Stimulated activated naive CD8-positive, alpha-beta T cell treated with anti-CD3 and anti-CD28 coated beads, Interleukin-15, amount 100 ng/mL, for 72 hours (primary cell): ENCODE data around the gene RHBG.

Source experiments
- ATAC-seq: fragments of 150-1000 bp; cut with Tn5 transposase; 2 replicates; pipeline ENCODE4 v1.10.0; 2021; ENCODE audit warnings: mild to moderate bottlenecking, moderate library complexity
- DNase-seq, 2 donors: peaks; one replicate each; pipeline ENCODE4 v3.0.0; 2021 to 2022
- H3K27ac Mint-ChIP-seq, 2 donors: one replicate each; pipeline ENCODE4 v1.8.0; 2022; ENCODE audit warnings: mild to moderate bottlenecking in 2 of 2, mixed read lengths in 2 of 2, moderate library complexity in 2 of 2
- H3K27me3 Mint-ChIP-seq: one replicate; pipeline ENCODE4 v1.8.0; 2022; ENCODE audit warnings: mixed read lengths
- H3K4me1 Mint-ChIP-seq: one replicate; pipeline ENCODE4 v1.8.0; 2022; ENCODE audit warnings: mild to moderate bottlenecking, mixed read lengths
- H3K4me3 Mint-ChIP-seq, 2 donors: one replicate each; pipeline ENCODE4 v1.8.0; 2022; ENCODE audit warnings: mild to moderate bottlenecking in 2 of 2, mixed read lengths in 2 of 2, moderate library complexity in 1 of 2
- H3K9me3 Mint-ChIP-seq, 2 donors: one replicate each; pipeline ENCODE4 v1.8.0; 2022; ENCODE audit warnings: mixed read lengths in 2 of 2

Gene RHBG

DNA sequence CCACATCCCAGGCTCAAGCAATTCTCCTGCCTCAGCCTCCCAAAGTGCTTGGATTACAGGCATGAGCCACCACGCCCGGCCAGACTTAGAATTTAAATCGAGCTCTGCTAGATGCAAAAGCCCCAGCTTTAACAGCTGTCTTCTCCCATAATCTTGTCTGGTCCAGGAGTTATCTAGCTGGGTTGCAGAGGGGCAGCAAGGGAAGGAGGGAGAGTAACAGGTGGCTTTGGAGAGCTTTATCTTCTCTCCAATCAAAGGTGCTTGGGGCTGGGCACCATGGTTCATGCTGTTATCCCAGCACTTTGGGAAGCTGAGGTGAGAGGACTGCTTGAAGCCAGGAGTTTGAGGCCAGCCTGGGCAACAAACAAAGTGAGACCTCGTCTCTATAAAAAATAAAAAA is 3.9 kb downstream of the RHBG start:
- H3K4me1 Mint-ChIP-seq: peaks cover 8% of the 10 kb centered on the region
- no peak overlapping the region for H3K4me3 Mint-ChIP-seq
- ATAC-seq: no peak
- H3K27ac Mint-ChIP-seq: no peak overlapping the region
- H3K9me3 Mint-ChIP-seq: no peaks in the 10 kb centered on the region
- DNase-seq: no peak
- peaks cover 73% of the 10 kb centered on the region for H3K27me3 Mint-ChIP-seq

DNA sequence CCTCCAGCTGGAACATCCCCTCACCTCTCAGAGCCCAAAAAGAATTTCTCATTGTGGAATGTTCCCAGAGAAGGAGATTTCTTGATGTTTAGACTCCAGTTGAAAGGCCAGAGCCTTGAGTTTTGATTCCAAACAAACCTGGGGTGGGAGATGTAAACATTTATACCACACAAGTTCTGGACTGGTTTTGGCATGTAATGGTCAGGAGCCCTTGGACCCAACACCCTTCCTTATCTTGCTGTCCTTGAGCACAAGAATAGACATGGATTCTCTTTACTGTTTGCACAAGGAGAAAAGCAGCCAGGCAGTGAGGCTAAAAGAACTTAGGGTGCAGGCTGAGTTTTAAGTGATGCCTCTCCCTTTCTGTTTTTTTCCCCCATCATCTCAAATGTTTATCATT is 4.5 kb downstream of the RHBG start:
- DNase-seq (no peak), ATAC-seq (no peak)
- H3K4me1 Mint-ChIP-seq: peaks cover 8% of the 10 kb centered on the region
- H3K4me3 Mint-ChIP-seq: no peak overlapping the region
- no peak overlapping the region for H3K27ac Mint-ChIP-seq
- peaks cover 68% of the 10 kb centered on the region for H3K27me3 Mint-ChIP-seq
- H3K9me3 Mint-ChIP-seq: no peaks in the 10 kb centered on the region

DNA sequence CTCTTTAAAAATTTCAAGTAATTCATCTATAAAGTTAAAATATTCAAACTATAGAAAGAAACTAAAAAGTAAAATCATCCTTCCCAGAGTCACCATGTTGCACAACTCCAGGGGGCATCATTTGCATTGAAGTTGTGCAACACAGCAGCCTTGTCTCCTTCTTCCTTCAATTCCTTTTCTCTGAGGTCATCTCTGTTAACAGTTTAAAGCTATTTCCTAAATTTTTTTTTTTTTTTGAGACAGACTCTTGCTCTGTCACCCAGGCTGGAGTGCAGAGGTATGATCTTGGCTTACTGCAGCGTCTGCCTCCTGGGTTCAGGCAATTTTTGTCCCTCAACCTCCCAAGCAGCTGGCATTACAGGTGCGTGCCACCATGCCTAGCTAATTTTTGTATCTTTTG is 7.1 kb downstream of the RHBG start:
- H3K9me3 Mint-ChIP-seq: no peaks in the 10 kb centered on the region
- peaks cover 51% of the 10 kb centered on the region for H3K27me3 Mint-ChIP-seq
- no peak overlapping the region for H3K4me3 Mint-ChIP-seq
- no peak overlapping the region for H3K27ac Mint-ChIP-seq
- DNase-seq (no peak), ATAC-seq (no peak)
- H3K4me1 Mint-ChIP-seq: no peaks in the 10 kb centered on the region

DNA sequence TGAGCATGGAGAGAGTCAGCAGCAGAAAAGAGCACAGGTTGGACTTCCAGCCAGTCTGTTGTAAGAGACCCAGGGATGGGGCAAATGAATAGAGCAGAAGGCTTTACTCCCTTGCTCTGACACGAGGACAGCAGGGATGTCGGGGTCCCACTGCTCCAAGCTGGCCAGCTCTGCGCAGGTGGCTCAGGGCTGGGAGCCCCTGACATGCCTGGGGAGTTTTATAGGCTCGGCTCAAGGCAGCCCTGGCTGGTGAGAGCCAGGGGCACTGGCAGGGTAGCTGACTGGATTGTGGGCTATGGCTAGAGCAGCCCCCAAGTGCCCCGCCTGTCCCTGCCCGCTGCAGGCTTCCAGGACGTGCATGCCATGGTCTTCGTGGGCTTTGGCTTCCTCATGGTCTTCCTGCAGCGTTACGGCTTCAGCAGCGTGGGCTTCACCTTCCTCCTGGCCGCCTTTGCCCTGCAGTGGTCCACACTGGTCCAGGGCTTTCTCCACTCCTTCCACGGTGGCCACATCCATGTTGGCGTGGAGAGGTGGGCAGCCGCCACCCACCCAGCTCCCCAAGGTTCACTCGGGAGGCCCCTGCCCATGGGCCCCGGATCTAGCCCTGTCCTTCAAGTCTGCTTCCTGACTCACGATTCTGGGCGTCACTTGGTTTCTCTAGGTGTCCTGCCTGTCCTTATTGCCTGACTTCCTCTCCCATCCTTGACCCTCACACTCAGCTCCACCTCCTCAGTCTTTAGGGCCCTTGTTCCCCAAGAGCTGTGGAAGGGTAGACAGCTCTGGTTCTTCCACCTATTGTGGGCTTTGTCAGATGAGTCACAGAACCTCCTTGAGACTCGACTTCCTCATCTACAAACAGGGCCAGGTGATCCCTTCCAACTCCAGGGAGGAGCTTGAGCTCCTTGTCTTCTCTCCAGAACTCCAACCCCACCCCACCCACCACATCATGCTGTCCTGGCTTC is 8.2 kb downstream of the RHBG start:
- Mint-ChIP-seq H3K27me3 (peaks cover 41% of the 10 kb centered on the region), H3K9me3 (no peaks in the 10 kb centered on the region), H3K27ac (no peak overlapping the region), H3K4me3 (no peak overlapping the region), H3K4me1 (no peaks in the 10 kb centered on the region)
- DNase-seq (no peak), ATAC-seq (no peak)

DNA sequence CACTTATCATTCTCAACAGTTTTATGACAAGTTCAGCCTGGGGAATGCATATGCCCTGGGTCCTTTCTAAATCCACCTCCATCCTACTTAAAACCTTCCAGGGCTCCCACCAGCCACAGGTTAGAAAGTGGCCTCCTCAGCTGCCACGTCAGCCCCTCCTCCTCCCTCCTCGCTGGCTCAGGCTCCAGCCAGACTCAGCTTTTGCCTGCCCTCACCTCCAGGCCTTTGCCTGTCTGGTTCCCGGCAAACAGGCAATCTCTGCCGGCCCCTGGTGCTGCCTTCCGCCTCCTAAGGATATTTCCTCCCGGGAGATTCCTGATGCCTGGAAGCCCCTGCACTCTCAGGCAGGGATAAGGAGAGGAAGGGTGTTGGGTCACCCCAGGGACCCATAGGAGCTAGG is 9.5 kb downstream of the RHBG start:
- ATAC-seq (no peak), DNase-seq (no peak)
- Mint-ChIP-seq H3K27ac (no peak overlapping the region), H3K4me1 (no peaks in the 10 kb centered on the region), H3K9me3 (no peaks in the 10 kb centered on the region), H3K4me3 (no peak overlapping the region), H3K27me3 (peaks cover 28% of the 10 kb centered on the region)

DNA sequence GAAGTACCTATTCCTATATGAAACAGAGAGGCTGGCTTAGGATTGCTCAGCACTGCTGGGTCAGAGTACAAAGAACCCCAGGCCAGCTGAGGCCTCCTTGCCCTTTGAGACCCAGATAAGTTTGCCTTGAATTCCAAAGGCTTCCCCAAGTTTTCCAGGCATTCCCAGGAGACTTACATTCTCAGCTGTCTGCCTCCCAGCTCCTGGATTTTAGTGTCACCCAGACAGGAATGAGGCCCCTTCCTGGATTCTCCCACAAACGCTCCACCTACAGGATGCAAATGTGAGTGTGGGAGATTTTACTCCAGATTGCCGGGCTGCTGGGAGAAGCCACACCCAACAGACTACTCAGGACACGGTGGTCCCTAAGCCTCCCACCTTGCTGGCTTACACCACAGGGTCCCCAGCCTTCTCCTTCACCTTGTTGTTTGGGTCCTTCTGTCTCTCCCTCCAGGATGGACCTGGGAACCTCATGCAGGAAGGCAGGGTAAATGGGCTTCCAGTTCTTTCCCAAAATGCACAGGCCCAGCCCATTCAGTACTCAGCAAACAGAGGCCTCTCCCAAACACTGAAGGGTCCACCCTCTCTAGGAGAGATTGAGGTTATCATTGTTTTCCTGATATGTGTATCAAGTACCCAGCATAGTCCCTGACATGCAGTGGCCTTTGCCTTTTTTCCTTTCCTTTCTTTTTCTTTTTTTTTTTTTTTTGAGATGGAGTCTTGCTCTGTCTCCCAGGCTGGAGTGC is 10.6 kb downstream of the RHBG start:
- Mint-ChIP-seq H3K27ac (no peak overlapping the region), H3K27me3 (peaks cover 18% of the 10 kb centered on the region)

DNA sequence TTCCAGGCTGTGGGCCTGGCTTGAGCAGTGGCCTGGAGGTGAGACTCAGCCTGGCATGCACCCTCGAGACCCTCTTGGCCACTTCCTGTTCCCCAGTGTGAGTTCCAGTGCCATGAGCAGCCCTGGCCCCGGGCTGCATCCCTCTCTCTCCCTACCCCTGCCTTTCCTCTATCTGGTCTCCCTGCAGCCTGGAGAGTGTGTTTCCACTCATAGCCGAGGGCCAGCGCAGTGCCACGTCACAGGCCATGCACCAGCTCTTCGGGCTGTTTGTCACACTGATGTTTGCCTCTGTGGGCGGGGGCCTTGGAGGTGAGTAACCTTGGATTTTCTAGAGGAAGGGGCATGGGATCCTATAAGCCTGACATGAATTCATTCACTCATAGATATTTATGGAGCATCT is 13.6 kb downstream of the RHBG start:
- no peak for ATAC-seq
- Mint-ChIP-seq H3K4me1 (peaks cover 14% of the 10 kb centered on the region), H3K27me3 (peaks cover 21% of the 10 kb centered on the region), H3K4me3 (no peak overlapping the region), H3K9me3 (no peaks in the 10 kb centered on the region), H3K27ac (no peak overlapping the region)
- DNase-seq: no peak

More for the DNA sequence above, 10.6 kb downstream of the RHBG start:
- no peaks in the 10 kb centered on the region for H3K9me3 Mint-ChIP-seq
- DNase-seq (no peak), ATAC-seq (no peak)
- no peaks in the 10 kb centered on the region for H3K4me1 Mint-ChIP-seq
- H3K4me3 Mint-ChIP-seq: no peak overlapping the region

DNA sequence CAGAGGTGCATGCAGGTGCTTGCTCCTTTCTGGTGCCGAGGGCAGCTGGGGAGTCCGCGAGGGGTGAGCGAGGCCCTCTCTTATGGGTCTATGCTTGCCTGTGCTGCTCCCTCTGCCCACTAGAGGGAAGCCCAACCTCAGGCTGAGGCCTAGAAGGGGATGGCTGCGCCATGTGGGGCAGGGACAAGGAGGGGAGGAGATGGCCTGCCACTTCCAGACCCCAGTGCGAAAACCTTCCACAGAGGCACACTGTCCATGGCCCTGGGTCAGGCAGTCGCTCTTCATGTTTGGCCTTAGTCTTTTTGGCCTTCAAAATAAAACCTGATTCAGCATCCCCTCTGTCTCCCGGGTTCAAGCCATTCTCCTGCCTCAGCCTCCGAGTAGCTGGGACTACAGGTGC is 14.0 kb downstream of the RHBG start:
- ATAC-seq: peak; percentile 89
- H3K4me1 Mint-ChIP-seq: peaks cover 16% of the 10 kb centered on the region
- DNase-seq: peak; percentile 63 to 68
- peaks cover 22% of the 10 kb centered on the region for H3K27me3 Mint-ChIP-seq
- no peak overlapping the region for H3K27ac Mint-ChIP-seq
- no peaks in the 10 kb centered on the region for H3K9me3 Mint-ChIP-seq
- H3K4me3 Mint-ChIP-seq: no peak overlapping the region

DNA sequence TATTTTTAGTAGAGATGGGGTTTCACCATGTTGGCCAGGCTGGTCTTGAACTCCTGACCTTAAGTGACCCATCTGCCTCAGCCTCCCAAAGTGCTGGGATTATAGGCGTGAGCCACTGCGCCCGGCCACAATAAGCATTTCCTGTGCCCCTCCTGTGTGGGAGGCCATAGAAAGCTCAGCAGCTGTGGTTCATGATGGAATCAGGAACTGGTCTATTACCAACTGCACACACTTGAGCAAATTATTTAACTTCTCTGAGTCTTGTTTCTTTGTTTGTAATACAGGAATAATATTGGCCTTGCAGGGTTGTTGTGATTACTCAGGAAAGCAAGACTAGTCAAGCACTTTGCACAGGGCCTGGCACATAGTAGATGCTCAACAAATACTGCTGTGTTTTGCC is 15.0 kb downstream of the RHBG start:
- H3K9me3 Mint-ChIP-seq: no peaks in the 10 kb centered on the region
- peaks cover 31% of the 10 kb centered on the region for H3K27me3 Mint-ChIP-seq
- H3K27ac Mint-ChIP-seq: no peak overlapping the region
- ATAC-seq: no peak
- no peak for DNase-seq
- no peak overlapping the region for H3K4me3 Mint-ChIP-seq
- peaks cover 24% of the 10 kb centered on the region for H3K4me1 Mint-ChIP-seq

DNA sequence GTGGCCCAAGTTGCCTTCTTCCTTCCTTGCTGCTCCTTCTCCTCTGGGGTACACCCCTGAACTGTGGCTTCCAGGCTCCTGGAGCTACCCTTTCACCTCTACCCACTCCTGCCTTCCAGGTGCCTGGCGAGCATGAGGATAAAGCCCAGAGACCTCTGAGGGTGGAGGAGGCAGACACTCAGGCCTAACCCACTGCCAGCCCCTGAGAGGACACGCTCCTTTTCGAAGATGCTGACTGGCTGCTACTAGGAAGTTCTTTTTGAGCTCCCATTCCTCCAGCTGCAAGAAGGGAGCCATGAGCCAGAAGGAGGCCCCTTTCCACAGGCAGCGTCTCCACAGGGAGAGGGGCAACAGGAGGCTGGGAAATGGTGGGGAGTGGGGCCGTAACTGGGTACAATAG is 15.6 kb downstream of the RHBG start:
- no peak overlapping the region for H3K4me3 Mint-ChIP-seq
- ATAC-seq: no peak
- peaks cover 38% of the 10 kb centered on the region for H3K27me3 Mint-ChIP-seq
- H3K27ac Mint-ChIP-seq: no peak overlapping the region
- peaks cover 24% of the 10 kb centered on the region for H3K4me1 Mint-ChIP-seq
- no peaks in the 10 kb centered on the region for H3K9me3 Mint-ChIP-seq
- DNase-seq: no peak

DNA sequence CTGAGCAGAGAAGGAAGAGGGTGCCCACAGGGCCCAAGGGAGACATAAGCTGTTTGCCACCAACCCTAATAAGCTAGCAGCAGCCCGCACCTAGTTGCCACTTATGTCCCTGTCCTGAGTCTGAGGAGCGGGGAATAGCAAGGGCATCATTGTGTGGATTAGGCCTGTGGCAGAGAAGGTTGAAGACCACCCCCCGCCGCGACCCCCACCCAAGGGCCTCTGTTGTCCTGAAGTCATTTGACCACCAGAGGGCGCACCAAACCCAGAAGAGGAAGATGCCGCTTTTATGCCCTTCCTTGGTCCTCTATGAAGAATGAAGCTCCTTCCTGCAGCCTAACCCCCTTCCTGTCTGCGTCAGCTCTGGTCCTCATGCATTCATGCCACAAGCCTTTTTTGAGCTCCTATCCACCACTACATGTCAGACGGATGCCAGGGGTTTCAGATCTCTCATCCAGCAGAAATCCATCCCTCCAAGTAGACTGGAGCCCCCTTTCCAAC is 16.6 kb downstream of the RHBG start:
- peak; percentile 66 to 71 for DNase-seq
- H3K4me3 Mint-ChIP-seq: no peak overlapping the region

DNA sequence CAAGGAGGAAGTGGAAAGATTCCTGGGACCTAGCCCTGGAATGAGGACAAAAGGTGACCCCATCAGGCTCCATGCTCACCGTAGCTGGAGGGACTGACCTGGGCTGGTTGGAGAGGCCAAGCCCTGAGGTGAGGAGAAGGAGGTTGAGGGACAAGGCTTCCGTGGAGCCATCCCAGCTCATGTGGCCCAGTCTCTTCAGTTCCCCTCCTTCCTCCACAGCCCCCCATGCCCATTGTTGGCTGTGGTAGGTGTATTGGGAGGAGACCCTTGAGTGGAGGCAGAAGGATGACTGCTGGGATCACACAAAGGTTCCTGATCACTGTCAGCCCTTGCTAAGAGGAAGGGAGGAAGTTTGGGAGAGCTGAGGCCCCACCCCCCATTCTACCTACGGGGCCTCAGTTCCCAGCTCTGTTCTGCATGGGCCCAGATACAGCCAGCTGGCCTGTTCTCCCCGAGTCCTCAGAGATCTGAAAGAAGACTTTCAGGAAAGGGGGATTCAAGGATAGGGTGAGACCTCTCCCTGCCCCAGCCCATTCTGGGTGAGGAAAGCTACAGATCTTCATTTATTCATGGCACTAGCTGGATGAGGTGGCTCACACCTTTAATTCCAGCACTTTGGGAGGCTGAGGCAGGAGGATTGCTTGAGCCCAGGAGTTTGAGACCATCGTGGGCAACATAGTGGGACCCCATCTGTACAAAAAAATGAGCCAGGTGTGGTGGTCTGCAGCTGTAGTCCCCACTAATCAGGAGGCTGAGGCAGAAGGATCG is 17.3 kb downstream of the RHBG start:
- Mint-ChIP-seq H3K9me3 (no peaks in the 10 kb centered on the region), H3K27me3 (peaks cover 54% of the 10 kb centered on the region), H3K27ac (peak overlapping the region in 1 of 2 donors; percentile 6), H3K4me3 (no peak overlapping the region), H3K4me1 (peaks cover 24% of the 10 kb centered on the region)
- ATAC-seq: no peak
- DNase-seq: no peak

More for the DNA sequence above, 16.6 kb downstream of the RHBG start:
- Mint-ChIP-seq H3K27me3 (peaks cover 47% of the 10 kb centered on the region), H3K4me1 (peaks cover 24% of the 10 kb centered on the region), H3K27ac (no peak overlapping the region), H3K9me3 (no peaks in the 10 kb centered on the region)
- peak; percentile 85 for ATAC-seq

DNA sequence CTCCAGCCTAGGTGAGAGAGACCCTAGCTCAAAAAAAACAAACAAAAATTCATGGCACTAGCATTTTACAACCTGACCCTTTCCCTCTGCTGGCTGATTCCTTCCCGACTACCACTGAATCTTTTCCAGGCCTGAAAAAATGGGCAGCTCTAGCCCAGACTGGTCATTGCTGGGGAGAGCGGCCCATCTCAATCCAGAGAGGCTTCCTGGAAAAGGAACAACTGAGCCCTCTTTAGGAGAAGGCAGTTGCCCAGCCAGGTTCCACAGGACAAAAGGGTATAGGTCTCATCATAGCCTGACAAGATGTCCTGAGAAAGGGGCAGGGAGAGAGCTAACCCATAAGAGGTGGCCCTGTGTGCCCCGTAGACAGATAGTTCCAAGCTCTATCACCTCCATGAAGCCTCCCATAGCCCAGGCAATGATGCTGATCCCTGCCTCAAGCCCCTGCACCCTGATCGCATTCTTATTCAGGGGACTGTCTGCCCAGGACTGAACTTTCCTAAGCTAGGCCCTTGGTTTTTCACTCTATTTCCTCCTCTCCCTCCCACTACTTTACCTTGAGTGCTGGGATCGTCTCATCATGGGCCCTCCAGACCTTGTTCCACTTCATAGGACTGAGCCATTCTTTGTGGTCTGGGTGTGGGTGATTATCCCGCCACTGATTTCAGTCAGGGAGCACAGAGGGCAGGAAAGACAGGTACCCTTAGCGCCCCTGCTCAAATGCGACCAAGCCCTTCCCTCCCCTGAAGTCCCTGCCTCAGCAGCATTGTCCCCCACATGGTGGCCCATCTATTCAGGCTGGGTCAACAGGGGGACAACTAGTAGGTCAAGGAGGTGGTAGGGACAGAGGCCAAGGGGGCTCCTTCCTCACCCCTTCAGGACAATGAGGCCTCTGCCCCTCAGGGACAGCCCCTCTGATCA is 18.2 kb downstream of the RHBG start:
- ATAC-seq: no peak
- Mint-ChIP-seq H3K4me3 (no peak overlapping the region), H3K9me3 (no peaks in the 10 kb centered on the region), H3K27ac (no peak overlapping the region), H3K27me3 (peaks cover 63% of the 10 kb centered on the region), H3K4me1 (peaks cover 24% of the 10 kb centered on the region)
- DNase-seq: no peak

DNA sequence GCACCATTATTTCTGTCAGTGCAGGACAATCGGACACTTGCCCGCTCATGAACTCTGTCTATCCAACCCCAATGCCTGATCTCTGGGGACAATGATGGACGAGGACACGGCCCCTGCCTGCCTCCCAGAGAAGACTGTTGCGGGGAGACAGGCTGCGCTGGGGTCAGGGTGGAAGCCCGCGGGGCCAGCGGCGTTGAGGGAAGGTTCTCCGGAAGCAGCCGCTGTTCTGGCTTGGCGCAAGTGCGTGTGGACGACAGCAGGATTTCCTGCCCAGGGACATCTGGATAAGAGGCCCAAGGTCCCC is 18.8 kb downstream of the RHBG start:
- Mint-ChIP-seq H3K9me3 (no peaks in the 10 kb centered on the region), H3K4me3 (no peak overlapping the region), H3K4me1 (peaks cover 24% of the 10 kb centered on the region), H3K27me3 (peaks cover 69% of the 10 kb centered on the region), H3K27ac (no peak overlapping the region)
- ATAC-seq: no peak
- no peak for DNase-seq
